ENCODE results near the gene DARS2. TPM values are rescaled to one million over a fixed set of nuclear protein-coding genes. Genes with fewer than 3 reads are reported as not detected.
"Not testable (repeated sequence)": the region's sequence is repeated elsewhere in the genome, so short reads cannot be mapped to it uniquely, and the experiment has no call there.

DARS2 gene
- total RNA-seq, 1 experiment from 2014 or later, result 35.0 TPM

DNA sequence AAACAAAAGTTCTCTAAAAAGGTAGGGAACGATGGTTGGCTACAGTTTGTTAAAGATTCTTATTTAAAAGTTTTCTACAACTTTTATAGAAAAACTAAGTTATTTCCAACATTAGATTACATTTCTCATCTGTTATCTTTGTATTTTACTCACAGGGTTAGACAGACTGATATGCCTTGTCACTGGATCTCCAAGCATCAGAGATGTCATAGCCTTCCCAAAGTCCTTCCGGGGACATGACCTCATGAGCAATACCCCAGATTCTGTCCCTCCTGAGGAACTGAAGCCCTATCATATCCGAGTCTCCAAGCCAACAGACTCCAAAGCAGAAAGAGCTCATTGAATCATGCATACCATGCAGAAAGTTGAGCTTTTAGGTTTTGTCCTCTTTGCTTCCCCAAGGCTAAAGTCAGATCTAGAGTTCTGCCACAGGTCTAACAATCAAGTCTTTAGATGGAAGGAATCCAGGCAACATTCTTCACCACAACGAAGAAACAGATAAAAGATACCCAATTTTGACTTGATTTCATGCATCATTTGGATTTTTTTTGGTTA, 33.0 kb downstream of the DARS2 start:
- Histone ChIP-seq H3K4ac (ENCODE audit: low read depth, low read length) (no peak overlapping the region), H3K4me1 (ENCODE audit: insufficient read depth, low read length) (no peaks in the 10 kb centered on the region; the same call in 1 of the 2 replicates), H3K27ac (ENCODE audit: insufficient read length, low read depth, low read length) (no peak overlapping the region), H3T11ph (ENCODE audit: low read length) (no peak overlapping the region), H3K27me3 (ENCODE audit: insufficient read depth, low read length) (no peaks in the 10 kb centered on the region), H3K4me2 (ENCODE audit: insufficient read depth, insufficient read length, low read length) (no peak overlapping the region), H4K5ac (ENCODE audit: insufficient read length, low read depth, low read length) (no peak overlapping the region), H3K23ac (ENCODE audit: insufficient read length, low read depth, low read length) (no peak overlapping the region), H3K9me3 (ENCODE audit: control insufficient read depth, low read depth, low read length) (no peaks in the 10 kb centered on the region), H4K91ac (ENCODE audit: insufficient read length, low read depth, low read length) (no peak overlapping the region), H2BK15ac (ENCODE audit: low read depth, low read length) (no peak overlapping the region), H2BK20ac (ENCODE audit: low read depth, low read length, poor library complexity, severe bottlenecking) (no peak overlapping the region), H2AFZ (ENCODE audit: low read length) (no peak overlapping the region), H4K8ac (replicated peaks; ENCODE audit: insufficient read length, low read depth, low read length) (no peak overlapping the region), H3K14ac (ENCODE audit: insufficient read depth, low read length) (no peak overlapping the region), H4K20me1 (ENCODE audit: control insufficient read depth, insufficient read depth, insufficient read length) (no peaks in the 10 kb centered on the region), H3K79me2 (ENCODE audit: insufficient read depth, low read length) (no peaks in the 10 kb centered on the region), H2BK120ac (ENCODE audit: low read depth, low read length, poor library complexity, severe bottlenecking) (no peak overlapping the region), H2BK12ac (ENCODE audit: insufficient read length, low read depth, low read length) (no peak overlapping the region), H3K56ac (ENCODE audit: insufficient read length, low read depth, low read length) (no peak overlapping the region), H2BK5ac (ENCODE audit: insufficient read length, low read length) (no peak overlapping the region), H3K79me1 (ENCODE audit: insufficient read depth, low read depth, low read length, poor library complexity, severe bottlenecking) (no peaks in the 10 kb centered on the region), H3K9ac (ENCODE audit: extremely low read depth, insufficient read length, low read length) (no peak overlapping the region), H2AK5ac (ENCODE audit: insufficient read length, low read length) (no peak overlapping the region), H3K18ac (ENCODE audit: insufficient read length, low read depth, low read length) (no peak overlapping the region), H3K23me2 (ENCODE audit: insufficient read length, low read depth, low read length, poor library complexity, severe bottlenecking) (no peaks in the 10 kb centered on the region)
- WGBS (ENCODE audit: extremely low coverage, insufficient read length, low lambda C conversion rate), result no CpG with 5 or more reads among the region's 4 CpGs
- Mint-ChIP-seq H3K4me3 (no peak overlapping the region), H3K4me1 (peaks cover 9 to 10% of the 10 kb centered on the region in 2 experiments), H3K9me3 (no peaks in the 10 kb centered on the region), H3K27me3 (ENCODE audit: low read depth) (no peaks in the 10 kb centered on the region), H3K36me3 (ENCODE audit: insufficient read depth in 1 of 3, low read depth in 3 of 3) (peaks cover 21 to 69% (median 50%) of the 10 kb centered on the region in 3 experiments), H3K27ac (no peak overlapping the region; a peak in 1 of 7 replicates)
- no peak for DNase-seq
- TF ChIP-seq CTCF (conservative IDR thresholded peaks at IDR 0.05), result no peak

GRCh38 chr1:173859547-173859946, 35.1 kb downstream of the DARS2 start:
- not testable (repeated sequence) for H4K20me1 ChIP-seq (ENCODE audit: control insufficient read depth, insufficient read depth, insufficient read length); H3K9me3 ChIP-seq (ENCODE audit: control insufficient read depth, low read depth, low read length); H3K18ac ChIP-seq (ENCODE audit: insufficient read length, low read depth, low read length); H4K8ac ChIP-seq (replicated peaks; ENCODE audit: insufficient read length, low read depth, low read length); H4K91ac ChIP-seq (ENCODE audit: insufficient read length, low read depth, low read length); H3K27ac ChIP-seq (ENCODE audit: insufficient read length, low read depth, low read length); H3K27me3 ChIP-seq (ENCODE audit: insufficient read depth, low read length); H3K79me1 ChIP-seq (ENCODE audit: insufficient read depth, low read depth, low read length, poor library complexity, severe bottlenecking); H3K27ac Mint-ChIP-seq; H3K23ac ChIP-seq (ENCODE audit: insufficient read length, low read depth, low read length); H3K14ac ChIP-seq (ENCODE audit: insufficient read depth, low read length); H2BK5ac ChIP-seq (ENCODE audit: insufficient read length, low read length); H3K27me3 Mint-ChIP-seq (ENCODE audit: low read depth); H2BK12ac ChIP-seq (ENCODE audit: insufficient read length, low read depth, low read length); H3K79me2 ChIP-seq (ENCODE audit: insufficient read depth, low read length); H3K9ac ChIP-seq (ENCODE audit: extremely low read depth, insufficient read length, low read length); H3K9me3 Mint-ChIP-seq; H2AK5ac ChIP-seq (ENCODE audit: insufficient read length, low read length); H3K4me1 ChIP-seq (ENCODE audit: insufficient read depth, low read length); H3T11ph ChIP-seq (ENCODE audit: low read length); H3K56ac ChIP-seq (ENCODE audit: insufficient read length, low read depth, low read length); H3K4me2 ChIP-seq (ENCODE audit: insufficient read depth, insufficient read length, low read length); H2AFZ ChIP-seq (ENCODE audit: low read length); H3K4me3 Mint-ChIP-seq; DNase-seq; H2BK15ac ChIP-seq (ENCODE audit: low read depth, low read length); H3K23me2 ChIP-seq (ENCODE audit: insufficient read length, low read depth, low read length, poor library complexity, severe bottlenecking); H3K4ac ChIP-seq (ENCODE audit: low read depth, low read length); H2BK120ac ChIP-seq (ENCODE audit: low read depth, low read length, poor library complexity, severe bottlenecking); H4K5ac ChIP-seq (ENCODE audit: insufficient read length, low read depth, low read length); H2BK20ac ChIP-seq (ENCODE audit: low read depth, low read length, poor library complexity, severe bottlenecking)
- H3K36me3 Mint-ChIP-seq (ENCODE audit: insufficient read depth in 1 of 3, low read depth in 3 of 3), result peaks cover 23 to 79% (median 54%) of the 10 kb centered on the region in 3 experiments
- no CpG with 5 or more reads among the region's 5 CpGs for WGBS (ENCODE audit: extremely low coverage, insufficient read length, low lambda C conversion rate)
- peaks cover 6 to 11% of the 10 kb centered on the region in 2 experiments for H3K4me1 Mint-ChIP-seq
